HepG2 (cell line): ENCODE data around the gene GPAT3. TPM values are rescaled to one million over a fixed set of nuclear protein-coding genes. Genes with fewer than 3 reads are reported as not detected.

Experiments
- ATF7-NPFF ChIP-seq: sonication (generic); formaldehyde crosslinking; IDR thresholded peaks from 2 replicates; pipeline ENCODE4 v1.8.1; 2023; ENCODE audit warnings: mild to moderate bottlenecking, low read depth, missing genetic modification reagents, moderate library complexity
- DMAP1 ChIP-seq: IDR thresholded peaks from 2 replicates; pipeline ENCODE4 v1.6.1; 2016
- EP300 ChIP-seq, 3 experiments: sonication (generic) in 1 of 3; formaldehyde crosslinking in 1 of 3; IDR thresholded peaks; 2 replicates each; pipeline versions ENCODE4 v1.5.1 to v1.6.1; 2011 to 2020; ENCODE audit warnings: low read depth in 2 of 3, low read length in 2 of 3, borderline replicate concordance in 1 of 3, improper control_type of control experiment in 1 of 3, mild to moderate bottlenecking in 1 of 3, missing genetic modification reagents in 1 of 3, moderate library complexity in 1 of 3
- HHEX ChIP-seq: IDR thresholded peaks from 2 replicates; pipeline ENCODE4 v1.6.1; 2016; ENCODE audit warnings: control low read depth
- KDM5B ChIP-seq: sonication (generic); formaldehyde crosslinking; IDR thresholded peaks from 2 replicates; pipeline ENCODE4 v1.4.0; 2020; ENCODE audit warnings: missing genetic modification reagents, mild to moderate bottlenecking, borderline replicate concordance
- RCOR2 ChIP-seq: IDR thresholded peaks from 2 replicates; pipeline ENCODE4 v1.6.1; 2016; ENCODE audit warnings: missing biosample characterization, missing genetic modification reagents
- TOE1 ChIP-seq: sonication (generic); formaldehyde crosslinking; IDR thresholded peaks from 2 replicates; pipeline ENCODE4 v1.4.0; 2020; ENCODE audit warnings: mild to moderate bottlenecking, missing genetic modification reagents
- ZBTB40 ChIP-seq, 2 experiments: fragments of 450-650 bp in 1 of 2; sonication (generic) in 1 of 2; formaldehyde crosslinking in 1 of 2; IDR thresholded peaks; 2 replicates each; pipeline versions ENCODE4 v1.6.1 to v1.8.0; 2016 to 2022; ENCODE audit warnings: antibody characterized with exemption in 1 of 2, mild to moderate bottlenecking in 1 of 2, missing genetic modification reagents in 1 of 2
- ZC3H13 ChIP-seq: sonication (generic); formaldehyde crosslinking; IDR thresholded peaks from 2 replicates; pipeline ENCODE4 v1.8.1; 2023; ENCODE audit warnings: mild to moderate bottlenecking, missing genetic modification reagents, moderate library complexity
- ZNF274 ChIP-seq: sonication (generic); formaldehyde crosslinking; IDR thresholded peaks from 2 replicates; pipeline ENCODE4 v1.5.1; 2020; ENCODE audit warnings: mild to moderate bottlenecking, missing genetic modification reagents
- ZNF432 ChIP-seq: sonication (generic); formaldehyde crosslinking; IDR thresholded peaks from 2 replicates; pipeline ENCODE4 v1.5.0; 2020; ENCODE audit warnings: missing genetic modification reagents, mild to moderate bottlenecking, borderline replicate concordance
- ZNF468 ChIP-seq: sonication (generic); formaldehyde crosslinking; IDR thresholded peaks from 2 replicates; pipeline ENCODE4 v1.8.0; 2022; ENCODE audit warnings: mild to moderate bottlenecking, moderate library complexity, missing genetic modification reagents
- ZNF577 ChIP-seq: sonication (generic); formaldehyde crosslinking; IDR thresholded peaks from 2 replicates; pipeline ENCODE4 v1.4.0; 2020; ENCODE audit warnings: mild to moderate bottlenecking, low read depth, missing genetic modification reagents, borderline replicate concordance
- ZSCAN12 ChIP-seq: sonication (generic); formaldehyde crosslinking; IDR thresholded peaks from 2 replicates; pipeline ENCODE4 v1.9.0; 2021; ENCODE audit warnings: mild to moderate bottlenecking, missing genetic modification reagents
- ZSCAN9 ChIP-seq: IDR thresholded peaks from 2 replicates; pipeline ENCODE4 v1.6.1; 2016; ENCODE audit warnings: borderline replicate concordance
- polyA plus RNA-seq, 8 experiments: library from polyadenylated mRNA; depleted of rRNA in 3 of 8; stranded (reverse) in 7 of 8; unstranded in 1 of 8; fragments of >200 nt; fragmentation: Illumina TruSeq in 4 of 8; extraction: Trizol in 4 of 8; gene quantifications; 2 replicates each; pipeline versions ENCODE4 v1.2.1 to v1.2.3, GENCODE V29; 2011 to 2016; ENCODE audit warnings: low read depth in 4 of 8, missing spikeins in 1 of 8, mixed read lengths in 1 of 8; ENCODE audit not compliant: insufficient read depth in 1 of 8
- total RNA-seq, 5 experiments: library from RNA; depleted of rRNA; stranded (reverse); fragments of >200 nt; fragmentation: Illumina TruSeq; extraction: Trizol; gene quantifications; 2 replicates each; pipeline ENCODE4 v1.2.3, GENCODE V29; 2016; ENCODE audit warnings: low read depth in 1 of 5
- TF ChIP-seq, protein P1 (sequence below): sonication (generic); formaldehyde crosslinking; IDR thresholded peaks from 2 replicates; pipeline ENCODE4 v1.8.0; 2022; ENCODE audit warnings: mild to moderate bottlenecking, missing genetic modification reagents; ENCODE audit not compliant: insufficient replicate concordance
- TF ChIP-seq, protein P2 (sequence below): sonication (generic); formaldehyde crosslinking; IDR thresholded peaks from 2 replicates; pipeline ENCODE4 v1.4.0; 2020; ENCODE audit warnings: missing genetic modification reagents, borderline replicate concordance

The GPAT3 gene
- total and polyA plus RNA-seq, 2 of the 13 experiments (the other 11 are each of a cell fraction or from before 2014, with no cell fraction given), result 2.4 to 2.6 TPM

DNA sequence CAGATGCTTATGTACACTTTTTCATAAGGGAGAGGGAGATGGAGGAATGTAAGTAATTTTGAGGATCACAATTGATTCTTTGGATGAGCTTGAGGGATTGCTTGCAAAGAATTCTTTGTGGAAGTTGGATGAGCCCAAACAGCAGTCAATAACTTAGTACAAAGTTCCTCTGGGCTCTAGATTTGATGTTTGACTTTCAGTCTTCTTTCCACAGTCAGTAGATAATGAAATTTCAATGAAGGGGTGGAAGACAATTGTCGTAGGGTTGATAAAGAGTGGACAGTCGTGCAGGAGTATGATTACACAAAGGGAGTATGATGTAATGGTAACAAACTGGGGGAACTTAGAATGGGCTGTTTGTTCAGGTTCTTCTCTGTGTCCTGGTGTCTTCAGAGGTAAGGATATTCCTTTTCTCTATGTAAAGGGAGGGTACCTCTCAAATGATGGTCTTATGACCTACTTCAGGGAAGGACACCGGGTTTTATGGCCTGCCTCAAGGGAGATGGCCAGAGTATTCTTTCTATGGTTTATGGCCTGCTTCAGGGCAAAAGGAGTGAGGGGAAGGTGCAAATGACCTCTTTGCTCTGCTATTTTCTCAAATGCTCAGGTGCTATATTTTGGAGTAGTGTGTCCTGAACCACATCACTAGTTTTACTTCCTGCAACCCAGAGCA is 49.3 kb upstream of the GPAT3 start (continued):
- no peak for TF ChIP-seq ZBTB40 (IDR thresholded peaks at IDR 0.05)
- no peak for TF ChIP-seq ZBTB40 (CRISPR knock-in tag; IDR thresholded peaks at IDR 0.05)
- no peak for TF ChIP-seq ZNF468 (CRISPR knock-in tag)
- no peak for TF ChIP-seq HHEX (CRISPR knock-in tag)
- no peak for TF ChIP-seq ZSCAN9 (CRISPR knock-in tag)
- peak; percentile 73; the same call in 1 of the 2 replicates for TF ChIP-seq RCOR2 (CRISPR knock-in tag)
- TF ChIP-seq ZNF274, result no peak
- no peak for TF ChIP-seq ZNF577
- TF ChIP-seq ZNF432 (CRISPR knock-in tag), result no peak
- TF ChIP-seq, protein P1, sequence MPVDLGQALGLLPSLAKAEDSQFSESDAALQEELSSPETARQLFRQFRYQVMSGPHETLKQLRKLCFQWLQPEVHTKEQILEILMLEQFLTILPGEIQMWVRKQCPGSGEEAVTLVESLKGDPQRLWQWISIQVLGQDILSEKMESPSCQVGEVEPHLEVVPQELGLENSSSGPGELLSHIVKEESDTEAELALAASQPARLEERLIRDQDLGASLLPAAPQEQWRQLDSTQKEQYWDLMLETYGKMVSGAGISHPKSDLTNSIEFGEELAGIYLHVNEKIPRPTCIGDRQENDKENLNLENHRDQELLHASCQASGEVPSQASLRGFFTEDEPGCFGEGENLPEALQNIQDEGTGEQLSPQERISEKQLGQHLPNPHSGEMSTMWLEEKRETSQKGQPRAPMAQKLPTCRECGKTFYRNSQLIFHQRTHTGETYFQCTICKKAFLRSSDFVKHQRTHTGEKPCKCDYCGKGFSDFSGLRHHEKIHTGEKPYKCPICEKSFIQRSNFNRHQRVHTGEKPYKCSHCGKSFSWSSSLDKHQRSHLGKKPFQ, result no peak
- TF ChIP-seq, protein P2, sequence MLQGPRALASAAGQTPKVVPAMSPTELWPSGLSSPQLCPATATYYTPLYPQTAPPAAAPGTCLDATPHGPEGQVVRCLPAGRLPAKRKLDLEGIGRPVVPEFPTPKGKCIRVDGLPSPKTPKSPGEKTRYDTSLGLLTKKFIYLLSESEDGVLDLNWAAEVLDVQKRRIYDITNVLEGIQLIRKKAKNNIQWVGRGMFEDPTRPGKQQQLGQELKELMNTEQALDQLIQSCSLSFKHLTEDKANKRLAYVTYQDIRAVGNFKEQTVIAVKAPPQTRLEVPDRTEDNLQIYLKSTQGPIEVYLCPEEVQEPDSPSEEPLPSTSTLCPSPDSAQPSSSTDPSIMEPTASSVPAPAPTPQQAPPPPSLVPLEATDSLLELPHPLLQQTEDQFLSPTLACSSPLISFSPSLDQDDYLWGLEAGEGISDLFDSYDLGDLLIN (CRISPR knock-in tag), result no peak
- TF ChIP-seq TOE1 (CRISPR knock-in tag), result no peak
- peak in 1 of 2 experiments; percentile 31; a peak in 1 of 4 replicates for TF ChIP-seq EP300 (IDR thresholded peaks at IDR 0.05; ENCODE audit: low read depth in 2 of 2, low read length in 2 of 2)
- TF ChIP-seq EP300 (CRISPR knock-in tag; IDR thresholded peaks at IDR 0.05; ENCODE audit: borderline replicate concordance), result no peak
- no peak for TF ChIP-seq ZSCAN12 (CRISPR knock-in tag)
- no peak for TF ChIP-seq ATF7-NPFF (CRISPR knock-in tag)
- no peak for TF ChIP-seq DMAP1 (CRISPR knock-in tag)
- TF ChIP-seq ZC3H13 (CRISPR knock-in tag), result no peak
- TF ChIP-seq KDM5B (CRISPR knock-in tag), result no peak
